ENCODE results near the gene ERCC1.

The ERCC1 gene

DNA sequence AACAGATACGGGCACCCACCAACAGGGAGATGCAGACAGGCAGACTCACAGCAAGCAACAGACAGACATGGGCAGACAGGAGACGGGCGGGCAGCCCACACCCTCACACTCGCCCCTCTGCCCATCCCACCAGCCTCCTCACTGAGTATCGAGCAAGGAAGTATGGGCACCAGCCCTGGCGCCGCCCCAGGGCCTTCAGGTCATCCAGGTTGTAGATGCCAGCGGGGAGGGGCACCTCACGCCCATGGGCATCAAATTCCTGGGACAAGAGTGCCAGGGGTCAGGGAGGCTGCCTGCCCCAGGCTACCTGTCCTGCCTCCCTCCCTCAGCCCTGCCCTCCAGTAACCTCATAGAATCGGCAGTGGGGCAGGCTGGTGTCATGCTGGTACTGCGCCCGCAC lies 59.0 kb downstream of the ERCC1 start:
- 93% methylated on average over 11 of the region's 12 CpGs for WGBS (ENCODE audit: insufficient coverage)
- Histone ChIP-seq H3K4me1 (ENCODE audit: control extremely low read depth in 1 of 4, control insufficient read depth in 4 of 4, insufficient read depth in 4 of 4, low read length in 3 of 4) (no peaks in the 10 kb centered on the region), H3K27me3 (replicated peaks in 2 of 5; ENCODE audit: control insufficient read depth in 4 of 5, insufficient read depth in 5 of 5, low read length in 4 of 5) (no peaks in the 10 kb centered on the region), H3K36me3 (ENCODE audit: control insufficient read depth in 4 of 4, insufficient read depth in 4 of 4, low read length in 3 of 4) (peaks cover 6 to 39% (median 19%) of the 10 kb centered on the region in 4 experiments), H3K4me3 (ENCODE audit: control insufficient read depth in 1 of 7, extremely low read depth in 1 of 7, insufficient read depth in 4 of 7, low read depth in 2 of 7, low read length in 6 of 7) (no peak overlapping the region), H3K27ac (ENCODE audit: insufficient read depth in 1 of 2, low read depth in 1 of 2, low read length in 2 of 2, poor library complexity in 1 of 2, severe bottlenecking in 2 of 2) (no peak overlapping the region), H3K9me3 (ENCODE audit: control extremely low read depth in 1 of 5, control insufficient read depth in 4 of 5, insufficient read depth in 2 of 5, low read depth in 1 of 5, low read length in 4 of 5) (no peaks in the 10 kb centered on the region)
- no peak for DNase-seq
- ChIA-PET CTCF (no interaction called here), POLR2A (no interaction called here)

- CTCF ChIA-PET, result no interaction called here
- Histone ChIP-seq H3K27me3 (replicated peaks in 2 of 5; ENCODE audit: control insufficient read depth in 4 of 5, insufficient read depth in 5 of 5, low read length in 4 of 5) (no peaks in the 10 kb centered on the region), H3K9me3 (ENCODE audit: control extremely low read depth in 1 of 5, control insufficient read depth in 4 of 5, insufficient read depth in 2 of 5, low read depth in 1 of 5, low read length in 4 of 5) (no peaks in the 10 kb centered on the region), H3K27ac (ENCODE audit: insufficient read depth in 1 of 2, low read depth in 1 of 2, low read length in 2 of 2, poor library complexity in 1 of 2, severe bottlenecking in 2 of 2) (no peak overlapping the region), H3K4me1 (ENCODE audit: control extremely low read depth in 1 of 4, control insufficient read depth in 4 of 4, insufficient read depth in 4 of 4, low read length in 3 of 4) (no peaks in the 10 kb centered on the region), H3K36me3 (ENCODE audit: control insufficient read depth in 4 of 4, insufficient read depth in 4 of 4, low read length in 3 of 4) (peaks cover 6 to 46% (median 22%) of the 10 kb centered on the region in 4 experiments), H3K4me3 (ENCODE audit: control insufficient read depth in 1 of 7, extremely low read depth in 1 of 7, insufficient read depth in 4 of 7, low read depth in 2 of 7, low read length in 6 of 7) (no peak overlapping the region)
- POLR2A ChIA-PET, result no interaction called here
- DNase-seq, result no peak
- 98% methylated on average over 33 of the region's 44 CpGs for WGBS (ENCODE audit: insufficient coverage)
These were observed 59.8 kb downstream of the ERCC1 start for GRCh38 chr19:45363861-45364459.

GRCh38 chr19:45362291-45362690 lies 61.4 kb downstream of the ERCC1 start:
- WGBS (ENCODE audit: insufficient coverage), result 92% methylated on average over 14 of the region's 16 CpGs
- no peak for DNase-seq
- Histone ChIP-seq H3K4me3 (ENCODE audit: control insufficient read depth in 1 of 7, extremely low read depth in 1 of 7, insufficient read depth in 4 of 7, low read depth in 2 of 7, low read length in 6 of 7) (no peak overlapping the region), H3K4me1 (ENCODE audit: control extremely low read depth in 1 of 4, control insufficient read depth in 4 of 4, insufficient read depth in 4 of 4, low read length in 3 of 4) (no peaks in the 10 kb centered on the region), H3K27ac (ENCODE audit: insufficient read depth in 1 of 2, low read depth in 1 of 2, low read length in 2 of 2, poor library complexity in 1 of 2, severe bottlenecking in 2 of 2) (no peak overlapping the region), H3K36me3 (ENCODE audit: control insufficient read depth in 4 of 4, insufficient read depth in 4 of 4, low read length in 3 of 4) (peaks cover 4 to 59% (median 24%) of the 10 kb centered on the region in 4 experiments), H3K27me3 (replicated peaks in 2 of 5; ENCODE audit: control insufficient read depth in 4 of 5, insufficient read depth in 5 of 5, low read length in 4 of 5) (no peaks in the 10 kb centered on the region), H3K9me3 (ENCODE audit: control extremely low read depth in 1 of 5, control insufficient read depth in 4 of 5, insufficient read depth in 2 of 5, low read depth in 1 of 5, low read length in 4 of 5) (no peaks in the 10 kb centered on the region)
- CTCF ChIA-PET, result no interaction called here
- POLR2A ChIA-PET, result no interaction called here

- no peak for DNase-seq
- ChIA-PET CTCF (interaction anchor here (0.7 kb wide), 1 partner anchor 11 kb away, joined by 3 read pairs; no protein-coding TSS in a partner anchor), POLR2A (interaction anchor here (0.6 kb wide), 1 partner anchor 101 kb away, joined by 3 read pairs; no protein-coding TSS in a partner anchor)
- Histone ChIP-seq H3K4me1 (ENCODE audit: control extremely low read depth in 1 of 4, control insufficient read depth in 4 of 4, insufficient read depth in 4 of 4, low read length in 3 of 4) (no peaks in the 10 kb centered on the region), H3K4me3 (ENCODE audit: control insufficient read depth in 1 of 7, extremely low read depth in 1 of 7, insufficient read depth in 4 of 7, low read depth in 2 of 7, low read length in 6 of 7) (no peak overlapping the region), H3K9me3 (ENCODE audit: control extremely low read depth in 1 of 5, control insufficient read depth in 4 of 5, insufficient read depth in 2 of 5, low read depth in 1 of 5, low read length in 4 of 5) (no peaks in the 10 kb centered on the region), H3K27me3 (replicated peaks in 2 of 5; ENCODE audit: control insufficient read depth in 4 of 5, insufficient read depth in 5 of 5, low read length in 4 of 5) (no peaks in the 10 kb centered on the region), H3K36me3 (ENCODE audit: control insufficient read depth in 4 of 4, insufficient read depth in 4 of 4, low read length in 3 of 4) (peaks cover 4 to 66% (median 28%) of the 10 kb centered on the region in 4 experiments), H3K27ac (ENCODE audit: insufficient read depth in 1 of 2, low read depth in 1 of 2, low read length in 2 of 2, poor library complexity in 1 of 2, severe bottlenecking in 2 of 2) (no peak overlapping the region)
- 94% methylated on average over 12 of the region's 14 CpGs for WGBS (ENCODE audit: insufficient coverage)
These were observed 62.1 kb downstream of the ERCC1 start for GRCh38 chr19:45361608-45362007.

DNA sequence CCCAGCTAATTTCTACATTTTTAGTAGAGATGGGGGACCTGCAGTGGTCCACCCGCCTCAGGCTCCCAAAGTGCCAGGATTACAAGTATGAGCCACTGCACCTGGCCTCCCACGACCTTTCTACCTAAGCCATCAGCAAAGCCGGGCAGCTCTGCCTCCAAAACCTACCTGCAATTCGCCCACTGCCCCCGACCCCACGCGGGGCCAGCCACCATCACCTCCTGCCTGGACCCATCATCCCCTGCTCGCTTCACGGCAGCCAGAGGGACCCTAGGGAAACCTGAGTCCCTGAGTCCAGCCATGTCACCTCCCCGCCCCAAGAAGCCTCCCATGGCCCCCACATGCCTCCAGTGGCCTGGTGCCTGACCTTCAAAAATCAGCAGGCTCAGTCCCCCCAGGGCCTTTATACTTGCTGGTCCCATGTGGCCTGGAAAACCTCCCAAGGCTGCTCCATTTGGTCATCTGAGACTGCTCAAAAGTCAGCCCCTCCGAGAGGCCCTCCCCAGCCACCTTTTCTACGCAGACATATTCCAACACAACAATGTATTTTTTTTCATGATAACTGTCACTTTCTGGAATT lies 65.4 kb downstream of the ERCC1 start:
- ChIA-PET POLR2A (no interaction called here), CTCF (no interaction called here)
- H3K4me3 ChIP-seq (ENCODE audit: control insufficient read depth in 1 of 7, extremely low read depth in 1 of 7, insufficient read depth in 4 of 7, low read depth in 2 of 7, low read length in 6 of 7), result no peak overlapping the region
- H3K27ac ChIP-seq (ENCODE audit: insufficient read depth in 1 of 2, low read depth in 1 of 2, low read length in 2 of 2, poor library complexity in 1 of 2, severe bottlenecking in 2 of 2), result no peak overlapping the region
- no peaks in the 10 kb centered on the region for H3K9me3 ChIP-seq (ENCODE audit: control extremely low read depth in 1 of 5, control insufficient read depth in 4 of 5, insufficient read depth in 2 of 5, low read depth in 1 of 5, low read length in 4 of 5)
- H3K4me1 ChIP-seq (ENCODE audit: control extremely low read depth in 1 of 4, control insufficient read depth in 4 of 4, insufficient read depth in 4 of 4, low read length in 3 of 4), result no peaks in the 10 kb centered on the region
- DNase-seq, result no peak
- H3K27me3 ChIP-seq (replicated peaks in 2 of 5; ENCODE audit: control insufficient read depth in 4 of 5, insufficient read depth in 5 of 5, low read length in 4 of 5), result no peaks in the 10 kb centered on the region
- peaks cover 4 to 77% (median 36%) of the 10 kb centered on the region in 4 experiments for H3K36me3 ChIP-seq (ENCODE audit: control insufficient read depth in 4 of 4, insufficient read depth in 4 of 4, low read length in 3 of 4)
- 94% methylated on average over 10 of the region's 12 CpGs for WGBS (ENCODE audit: insufficient coverage)

- H3K27ac ChIP-seq (ENCODE audit: insufficient read depth in 1 of 2, low read depth in 1 of 2, low read length in 2 of 2, poor library complexity in 1 of 2, severe bottlenecking in 2 of 2), result no peak overlapping the region
- no peaks in the 10 kb centered on the region for H3K9me3 ChIP-seq (ENCODE audit: control extremely low read depth in 1 of 5, control insufficient read depth in 4 of 5, insufficient read depth in 2 of 5, low read depth in 1 of 5, low read length in 4 of 5)
- ChIA-PET CTCF (no interaction called here), POLR2A (no interaction called here)
- H3K36me3 ChIP-seq (ENCODE audit: control insufficient read depth in 4 of 4, insufficient read depth in 4 of 4, low read length in 3 of 4), result peaks cover 4 to 70% (median 36%) of the 10 kb centered on the region in 4 experiments
- no peak for DNase-seq
- H3K4me1 ChIP-seq (ENCODE audit: control extremely low read depth in 1 of 4, control insufficient read depth in 4 of 4, insufficient read depth in 4 of 4, low read length in 3 of 4), result no peaks in the 10 kb centered on the region
- no peaks in the 10 kb centered on the region for H3K27me3 ChIP-seq (replicated peaks in 2 of 5; ENCODE audit: control insufficient read depth in 4 of 5, insufficient read depth in 5 of 5, low read length in 4 of 5)
- WGBS (ENCODE audit: insufficient coverage), result 95% methylated on average over 9 of the region's 11 CpGs
- no peak overlapping the region for H3K4me3 ChIP-seq (ENCODE audit: control insufficient read depth in 1 of 7, extremely low read depth in 1 of 7, insufficient read depth in 4 of 7, low read depth in 2 of 7, low read length in 6 of 7)
These were observed 66.3 kb downstream of the ERCC1 start for GRCh38 chr19:45357445-45357783.

Data from common myeloid progenitor, CD34-positive (primary cell).